ENCODE results near the gene CCL28.
"Not testable (repeated sequence)": the region's sequence is repeated elsewhere in the genome, so short reads cannot be mapped to it uniquely, and the experiment has no call there.

Gene CCL28

DNA sequence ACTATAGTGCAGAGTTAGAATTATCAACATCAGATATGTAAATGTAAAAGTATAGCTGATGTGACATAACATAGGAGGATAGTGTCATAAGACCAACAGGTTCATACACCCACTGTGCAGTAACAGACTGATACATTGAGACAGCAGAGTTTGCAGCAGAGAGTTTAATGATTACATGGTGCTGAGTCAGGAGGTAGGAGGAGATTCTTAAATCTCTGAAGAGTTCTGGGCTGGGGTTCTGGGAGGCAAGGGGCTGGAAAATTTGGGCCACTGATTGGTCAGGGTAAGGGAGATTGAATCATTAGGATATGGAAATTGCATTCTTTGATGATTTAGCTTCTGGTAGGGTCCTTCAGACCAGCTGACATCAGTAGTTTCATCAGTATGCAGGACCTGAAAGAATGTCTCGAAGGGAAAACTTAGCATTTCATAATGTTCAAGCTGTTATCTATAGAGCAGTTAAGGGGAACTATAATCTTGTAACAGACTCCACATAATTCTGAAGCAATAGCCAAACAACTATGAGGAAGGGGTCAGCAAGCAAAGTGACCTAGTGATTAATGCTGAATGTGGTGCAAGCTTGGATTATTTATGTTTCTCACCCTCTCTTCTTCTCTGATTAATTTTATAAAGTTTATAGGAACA, 35.6 kb downstream of the CCL28 start:
- no peaks in the 10 kb centered on the region for H3K27me3 Mint-ChIP-seq
- no peak overlapping the region for H3K27ac Mint-ChIP-seq
- H3K4me3 Mint-ChIP-seq: no peak overlapping the region
- H3K4me1 Mint-ChIP-seq (ENCODE audit: low read depth): no peaks in the 10 kb centered on the region
- H3K36me3 Mint-ChIP-seq (ENCODE audit: low read depth): peaks cover 30% of the 10 kb centered on the region
- H3K9me3 Mint-ChIP-seq: no peaks in the 10 kb centered on the region

DNA sequence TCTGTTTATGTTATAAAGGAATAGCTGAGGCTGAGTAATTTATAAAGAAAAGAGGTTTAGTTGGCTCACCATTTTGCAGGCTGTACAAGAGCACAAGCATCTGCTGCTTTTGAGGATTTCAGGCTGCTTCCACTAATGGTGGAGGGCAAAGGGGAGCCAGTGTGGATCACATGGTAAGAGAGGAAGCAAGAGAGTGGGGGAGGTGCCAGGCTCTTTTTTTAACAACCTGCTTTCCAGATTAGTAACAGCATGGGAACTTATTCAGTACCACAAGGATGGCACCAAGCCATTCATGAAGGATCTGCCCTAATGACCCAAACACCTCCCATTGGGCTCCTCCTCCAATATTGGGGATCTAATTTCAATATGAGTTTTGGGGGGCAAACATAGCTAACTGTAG, 40.4 kb downstream of the CCL28 start:
- Mint-ChIP-seq H3K4me3 (no peak overlapping the region), H3K36me3 (ENCODE audit: low read depth) (peaks cover 18% of the 10 kb centered on the region), H3K4me1 (ENCODE audit: low read depth) (no peaks in the 10 kb centered on the region), H3K27ac (no peak overlapping the region), H3K27me3 (no peaks in the 10 kb centered on the region), H3K9me3 (peaks cover 4% of the 10 kb centered on the region)

DNA sequence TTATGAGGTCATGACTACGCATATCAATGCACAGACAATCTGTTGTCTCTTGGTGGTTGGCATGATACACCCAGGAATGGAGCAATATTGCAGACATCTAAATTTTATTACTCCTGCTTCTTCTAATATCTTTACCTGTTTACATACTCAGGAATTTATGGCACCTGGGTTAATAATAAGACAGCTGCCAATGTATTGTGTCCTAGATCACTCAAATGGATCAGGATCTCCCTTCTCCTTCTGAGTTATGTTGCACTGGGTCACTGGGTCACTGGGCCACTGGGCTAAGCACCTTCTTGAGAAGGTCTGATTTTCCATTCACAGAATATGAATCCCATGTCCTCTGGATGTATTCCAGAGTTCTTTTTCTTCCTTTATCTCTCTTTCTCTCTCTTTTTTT, 41.8 kb downstream of the CCL28 start:
- peaks cover 14% of the 10 kb centered on the region for H3K9me3 Mint-ChIP-seq
- no peaks in the 10 kb centered on the region for H3K27me3 Mint-ChIP-seq
- no peaks in the 10 kb centered on the region for H3K4me1 Mint-ChIP-seq (ENCODE audit: low read depth)
- H3K27ac Mint-ChIP-seq: no peak overlapping the region
- H3K36me3 Mint-ChIP-seq (ENCODE audit: low read depth): peaks cover 9% of the 10 kb centered on the region
- no peak overlapping the region for H3K4me3 Mint-ChIP-seq

DNA sequence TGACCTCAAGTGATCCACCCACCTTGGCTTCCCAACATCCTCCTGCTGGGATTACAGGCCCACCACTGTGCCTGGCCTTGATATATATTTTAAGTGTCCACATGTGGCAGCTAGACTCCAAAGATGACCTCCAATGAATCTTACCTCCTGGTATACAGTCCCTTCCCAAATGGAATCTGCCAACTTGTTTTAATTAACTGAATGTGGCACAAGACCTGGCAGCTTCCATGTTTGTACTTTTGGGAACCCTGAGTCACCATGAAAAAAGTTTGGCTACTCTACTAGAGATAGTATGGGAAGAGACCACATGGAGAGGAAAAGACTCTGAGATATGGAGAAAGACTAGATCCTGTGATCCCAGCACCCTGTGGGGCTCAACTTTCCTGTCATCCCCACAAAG, 42.5 kb downstream of the CCL28 start:
- no peak overlapping the region for H3K4me3 Mint-ChIP-seq
- no peak overlapping the region for H3K27ac Mint-ChIP-seq
- peaks cover 14% of the 10 kb centered on the region for H3K9me3 Mint-ChIP-seq
- H3K4me1 Mint-ChIP-seq (ENCODE audit: low read depth): no peaks in the 10 kb centered on the region
- no peaks in the 10 kb centered on the region for H3K27me3 Mint-ChIP-seq
- H3K36me3 Mint-ChIP-seq (ENCODE audit: low read depth): peaks cover 9% of the 10 kb centered on the region

DNA sequence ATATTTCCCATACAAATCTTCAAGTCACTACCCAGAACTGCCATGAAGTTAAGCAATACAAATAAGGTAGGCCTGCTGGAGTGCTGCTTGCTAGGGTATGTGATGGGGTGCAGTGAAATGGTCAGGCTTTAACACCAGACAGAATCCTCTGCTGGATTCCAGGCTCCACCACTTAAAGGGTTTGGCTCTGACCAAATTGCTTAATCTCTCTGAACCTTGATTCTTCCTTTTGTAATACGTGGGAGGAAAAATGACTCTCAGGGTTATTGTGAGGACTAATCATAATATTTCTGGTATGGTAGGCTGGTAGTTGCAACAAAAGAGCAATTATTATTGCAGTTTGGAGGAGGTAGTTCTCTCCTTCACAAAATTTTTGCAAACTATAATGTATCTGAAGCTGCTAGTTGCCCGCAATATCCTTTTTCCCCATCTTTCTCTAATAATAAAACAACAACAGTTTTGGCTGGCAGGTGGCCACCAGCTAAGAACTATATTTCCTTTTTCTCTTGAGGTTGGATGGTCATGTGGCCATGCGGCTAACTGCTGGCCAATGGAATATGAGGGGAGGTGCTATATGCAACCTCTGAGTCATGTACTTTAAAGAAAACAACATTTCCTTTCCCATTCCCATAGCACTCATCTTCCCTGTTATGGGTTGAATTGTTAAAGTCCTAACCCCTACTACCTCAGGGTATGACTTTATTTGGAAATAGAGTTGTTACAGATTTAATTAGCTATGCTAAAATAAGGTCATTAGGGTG, 44.1 kb downstream of the CCL28 start:
- Mint-ChIP-seq H3K27me3 (no peaks in the 10 kb centered on the region), H3K4me3 (no peak overlapping the region), H3K27ac (no peak overlapping the region), H3K9me3 (peaks cover 14% of the 10 kb centered on the region), H3K36me3 (ENCODE audit: low read depth) (peaks cover 4% of the 10 kb centered on the region), H3K4me1 (ENCODE audit: low read depth) (no peaks in the 10 kb centered on the region)

DNA sequence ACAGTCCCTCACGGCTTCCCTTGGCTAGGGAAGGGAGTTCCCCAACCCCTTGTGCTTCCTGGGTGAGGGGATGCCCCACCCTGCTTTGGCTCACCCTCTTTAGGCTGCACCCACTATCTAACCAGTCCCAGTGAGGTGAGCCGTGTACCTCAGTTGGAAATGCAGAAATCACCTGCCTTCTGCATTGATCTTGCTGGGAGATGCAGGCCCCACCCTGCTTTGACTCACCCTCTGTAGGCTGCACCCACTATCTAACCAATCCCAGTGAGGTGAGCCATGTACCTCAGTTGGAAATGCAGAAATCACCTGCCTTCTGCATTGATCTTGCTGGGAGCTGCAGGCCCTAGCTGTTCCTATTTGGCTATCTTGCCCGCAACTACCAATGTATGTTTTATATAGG, 44.7 kb downstream of the CCL28 start:
- Mint-ChIP-seq H3K36me3 (ENCODE audit: low read depth) (peaks cover 4% of the 10 kb centered on the region), H3K4me3 (no peak overlapping the region), H3K27me3 (no peaks in the 10 kb centered on the region), H3K4me1 (ENCODE audit: low read depth) (no peaks in the 10 kb centered on the region), H3K9me3 (peaks cover 14% of the 10 kb centered on the region), H3K27ac (no peak overlapping the region)

DNA sequence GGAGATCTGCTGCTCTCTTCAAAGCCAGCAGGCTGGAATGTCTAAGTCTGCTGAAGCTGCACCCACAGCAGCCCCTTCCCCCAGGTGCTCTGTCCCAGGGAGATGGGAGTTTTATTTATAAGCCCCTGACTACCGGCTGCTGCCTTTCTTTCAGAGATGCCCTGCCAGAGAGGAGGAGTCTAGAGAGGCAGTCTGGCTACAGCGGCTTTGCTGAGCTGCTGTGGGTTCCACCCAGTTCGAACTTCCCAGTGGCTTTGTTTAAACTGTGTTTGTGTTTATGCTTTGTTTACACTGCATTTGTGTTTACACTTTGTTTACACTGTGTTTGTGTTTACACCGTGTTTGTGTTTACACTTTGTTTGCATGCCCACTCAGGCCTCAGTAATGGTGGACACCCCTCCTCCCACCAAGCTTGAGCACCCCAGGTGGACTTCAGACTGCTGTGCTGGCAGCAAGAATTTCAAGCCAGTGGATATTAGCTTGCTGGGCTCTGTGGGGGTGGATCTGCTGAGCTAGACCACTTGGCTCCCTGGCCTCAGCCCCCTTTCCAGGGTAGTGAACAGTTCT, 45.4 kb downstream of the CCL28 start:
- not testable (repeated sequence) for H3K27me3 Mint-ChIP-seq; H3K4me3 Mint-ChIP-seq; H3K4me1 Mint-ChIP-seq (ENCODE audit: low read depth); H3K36me3 Mint-ChIP-seq (ENCODE audit: low read depth); H3K27ac Mint-ChIP-seq
- peaks cover 14% of the 10 kb centered on the region for H3K9me3 Mint-ChIP-seq

DNA sequence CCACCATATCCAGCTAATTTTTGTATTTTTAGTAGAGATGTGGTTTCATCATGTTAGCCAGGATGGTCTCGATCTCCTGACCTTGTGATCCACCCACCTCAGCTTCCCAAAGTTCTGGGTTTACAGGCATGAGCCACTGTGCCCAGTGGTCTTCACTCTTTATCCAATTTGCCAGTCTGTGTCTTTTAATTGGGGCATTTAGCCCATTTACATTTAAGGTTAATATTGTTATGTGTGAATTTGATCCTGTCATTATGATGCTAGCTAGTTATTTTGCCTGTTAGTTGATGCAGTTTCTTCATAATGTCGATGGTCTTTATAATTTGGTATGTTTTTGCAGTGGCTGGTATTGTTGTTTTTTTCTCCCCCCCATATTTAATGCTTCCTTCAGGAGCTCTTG, 47.0 kb downstream of the CCL28 start:
- H3K9me3 Mint-ChIP-seq: peaks cover 14% of the 10 kb centered on the region
- H3K4me3 Mint-ChIP-seq; H3K4me1 Mint-ChIP-seq (ENCODE audit: low read depth); H3K36me3 Mint-ChIP-seq (ENCODE audit: low read depth); H3K27me3 Mint-ChIP-seq; H3K27ac Mint-ChIP-seq: not testable (repeated sequence)

DNA sequence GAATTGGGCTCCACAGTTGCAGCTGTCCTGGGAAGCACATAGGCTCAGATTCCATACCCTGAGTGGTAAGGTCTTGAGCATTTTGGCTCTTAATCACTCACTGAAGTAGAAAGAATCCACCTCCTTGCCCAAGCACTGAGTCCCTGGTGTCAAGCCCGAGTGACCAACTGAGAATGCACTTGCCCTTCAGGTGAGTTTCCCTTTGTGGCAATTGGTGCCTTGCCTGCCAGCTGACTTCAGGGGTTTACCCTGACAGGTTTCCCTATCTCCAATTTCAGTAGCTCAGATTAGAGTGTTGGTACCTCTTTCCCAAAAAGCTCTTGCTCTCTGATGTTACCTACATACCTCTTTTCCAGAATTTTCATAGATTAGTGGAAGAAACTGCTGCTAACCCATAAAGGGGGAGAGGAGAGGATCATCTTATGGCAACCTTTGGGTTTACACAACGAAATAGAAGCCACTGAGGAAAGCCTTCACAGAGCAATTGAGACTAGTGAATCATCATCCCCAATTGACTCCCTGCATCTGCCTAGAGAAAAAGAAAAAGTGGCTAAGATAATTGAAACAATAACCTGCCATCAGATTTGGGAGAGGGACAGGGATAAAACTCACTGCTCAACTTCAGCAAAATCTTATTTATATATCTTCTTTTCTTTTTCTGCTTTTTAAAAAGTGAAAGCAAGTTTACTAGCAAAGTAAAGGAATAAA, 48.6 kb downstream of the CCL28 start:
- Mint-ChIP-seq H3K9me3 (peaks cover 20% of the 10 kb centered on the region), H3K36me3 (ENCODE audit: low read depth) (no peaks in the 10 kb centered on the region), H3K4me1 (ENCODE audit: low read depth) (no peaks in the 10 kb centered on the region), H3K4me3 (no peak overlapping the region), H3K27me3 (no peaks in the 10 kb centered on the region), H3K27ac (no peak overlapping the region)

DNA sequence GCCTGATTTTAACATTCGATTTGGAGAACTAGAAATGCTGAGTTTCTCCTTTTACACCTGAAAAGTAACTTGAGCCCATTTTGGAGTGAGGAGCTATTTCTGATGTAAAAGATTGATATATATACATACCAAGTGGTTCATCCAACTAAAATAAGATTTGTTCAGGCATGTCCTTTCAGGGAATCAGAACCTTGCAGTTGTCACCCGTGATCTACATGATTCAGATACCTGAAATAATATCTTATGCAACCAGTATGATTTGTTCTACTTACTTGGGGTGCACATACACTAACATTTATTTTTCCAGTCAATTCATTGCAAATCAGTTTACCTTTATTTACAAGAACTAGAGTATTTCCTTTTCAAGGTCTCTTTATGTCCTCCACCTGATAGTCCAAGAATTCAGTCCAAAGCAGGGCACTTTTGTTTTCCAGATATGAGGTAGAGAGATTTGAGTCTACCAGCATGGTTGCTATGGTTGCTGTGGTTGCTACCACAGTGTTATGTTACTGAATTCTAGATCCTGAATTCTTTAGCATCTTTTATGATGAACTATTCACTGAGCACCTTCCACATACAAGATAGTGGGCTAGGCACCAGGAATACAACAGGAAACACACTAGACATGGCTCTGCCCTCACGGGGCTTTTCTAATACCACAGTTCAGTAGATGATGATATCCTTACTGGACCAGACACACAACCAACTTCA, 49.3 kb downstream of the CCL28 start:
- no peaks in the 10 kb centered on the region for H3K27me3 Mint-ChIP-seq
- no peak overlapping the region for H3K27ac Mint-ChIP-seq
- H3K4me1 Mint-ChIP-seq (ENCODE audit: low read depth): no peaks in the 10 kb centered on the region
- peaks cover 20% of the 10 kb centered on the region for H3K9me3 Mint-ChIP-seq
- H3K4me3 Mint-ChIP-seq: no peak overlapping the region
- no peaks in the 10 kb centered on the region for H3K36me3 Mint-ChIP-seq (ENCODE audit: low read depth)

DNA sequence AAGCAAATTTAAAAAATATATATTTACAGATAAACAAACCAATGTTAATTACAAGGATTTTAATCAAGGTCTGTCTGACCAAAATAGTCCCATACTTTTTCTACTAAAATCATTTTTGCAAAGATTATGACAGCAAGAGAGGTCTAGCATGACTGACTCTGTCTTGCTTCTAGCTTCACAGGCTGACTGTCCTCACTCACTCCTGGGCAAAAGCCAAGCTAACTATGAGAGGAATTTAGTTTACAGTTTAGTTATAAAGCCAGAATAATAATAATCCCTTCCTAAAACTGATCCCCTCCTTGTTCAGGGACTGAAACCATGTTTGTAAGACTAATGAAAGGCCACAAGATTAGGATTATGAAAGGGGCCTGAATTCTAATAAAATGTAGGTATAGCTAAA, 53.5 kb downstream of the CCL28 start:
- peaks cover 10% of the 10 kb centered on the region for H3K9me3 Mint-ChIP-seq
- no peaks in the 10 kb centered on the region for H3K27me3 Mint-ChIP-seq
- H3K4me3 Mint-ChIP-seq: no peak overlapping the region
- H3K36me3 Mint-ChIP-seq (ENCODE audit: low read depth): no peaks in the 10 kb centered on the region
- H3K4me1 Mint-ChIP-seq (ENCODE audit: low read depth): no peaks in the 10 kb centered on the region
- no peak overlapping the region for H3K27ac Mint-ChIP-seq

DNA sequence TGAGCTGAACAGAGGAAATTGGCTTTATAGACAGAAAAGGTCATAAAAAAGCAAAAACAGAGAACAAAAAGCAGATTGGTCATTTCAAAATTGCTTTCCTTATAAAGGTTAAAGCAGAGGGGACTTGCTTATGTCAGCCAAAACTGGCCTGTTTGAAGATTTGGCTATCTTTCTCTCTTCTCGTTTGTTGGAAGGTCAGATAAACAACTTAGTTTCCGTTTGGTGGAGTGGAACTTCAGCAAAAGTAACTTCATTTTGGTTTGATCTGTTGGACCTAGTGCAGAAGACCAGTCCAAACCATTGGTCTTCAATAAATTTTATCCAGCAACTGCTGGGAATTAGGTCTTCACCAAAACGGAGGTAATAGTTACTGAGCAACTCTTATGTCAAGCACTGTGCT, 53.9 kb downstream of the CCL28 start:
- H3K36me3 Mint-ChIP-seq (ENCODE audit: low read depth): no peaks in the 10 kb centered on the region
- no peaks in the 10 kb centered on the region for H3K27me3 Mint-ChIP-seq
- H3K4me1 Mint-ChIP-seq (ENCODE audit: low read depth): no peaks in the 10 kb centered on the region
- no peak overlapping the region for H3K4me3 Mint-ChIP-seq
- H3K9me3 Mint-ChIP-seq: peaks cover 10% of the 10 kb centered on the region
- H3K27ac Mint-ChIP-seq: no peak overlapping the region

DNA sequence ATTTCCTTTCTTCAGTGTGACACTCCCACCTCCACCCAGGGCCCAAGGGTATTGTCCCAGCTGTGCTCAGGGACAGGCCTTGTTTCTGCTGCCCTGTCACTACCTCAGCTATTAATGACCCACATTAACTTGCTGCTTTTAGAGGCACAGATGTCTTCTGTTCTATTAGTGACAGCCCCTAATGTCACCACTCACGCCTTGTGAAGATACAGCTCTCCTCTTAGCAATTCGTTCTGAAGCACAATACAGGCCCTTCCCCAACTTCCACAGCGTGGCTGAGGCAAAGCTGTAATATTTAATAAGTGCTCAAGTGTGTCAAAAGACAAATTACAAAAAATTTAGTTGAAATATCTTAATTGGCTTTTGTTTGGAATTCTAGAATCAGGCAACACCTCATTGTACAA, 54.3 kb downstream of the CCL28 start:
- no peaks in the 10 kb centered on the region for H3K27me3 Mint-ChIP-seq
- no peak overlapping the region for H3K27ac Mint-ChIP-seq
- no peaks in the 10 kb centered on the region for H3K4me1 Mint-ChIP-seq (ENCODE audit: low read depth)
- H3K9me3 Mint-ChIP-seq: peaks cover 10% of the 10 kb centered on the region
- no peaks in the 10 kb centered on the region for H3K36me3 Mint-ChIP-seq (ENCODE audit: low read depth)
- H3K4me3 Mint-ChIP-seq: no peak overlapping the region

DNA sequence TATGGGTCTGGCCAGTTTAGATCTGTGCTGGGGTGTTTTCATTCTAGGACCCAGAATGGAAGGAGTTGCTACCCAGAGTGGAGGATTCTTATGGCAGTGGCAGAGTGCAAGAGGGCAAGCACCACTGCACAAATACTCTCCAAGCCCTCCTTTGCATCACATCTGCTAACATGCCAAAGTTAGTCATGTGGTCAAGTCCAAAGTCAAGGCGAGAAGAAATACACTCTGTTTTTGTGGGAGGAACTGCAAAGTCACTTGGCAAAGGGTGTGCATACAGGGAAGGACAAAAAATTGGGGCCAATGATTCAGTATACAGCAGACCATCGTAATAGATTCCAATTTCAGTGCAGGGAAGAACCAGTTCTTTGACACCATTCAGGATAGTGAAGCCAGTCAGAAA, 55.1 kb downstream of the CCL28 start:
- Mint-ChIP-seq H3K36me3 (ENCODE audit: low read depth) (no peaks in the 10 kb centered on the region), H3K27ac (no peak overlapping the region), H3K4me1 (ENCODE audit: low read depth) (no peaks in the 10 kb centered on the region), H3K27me3 (no peaks in the 10 kb centered on the region), H3K4me3 (no peak overlapping the region), H3K9me3 (peaks cover 10% of the 10 kb centered on the region)

DNA sequence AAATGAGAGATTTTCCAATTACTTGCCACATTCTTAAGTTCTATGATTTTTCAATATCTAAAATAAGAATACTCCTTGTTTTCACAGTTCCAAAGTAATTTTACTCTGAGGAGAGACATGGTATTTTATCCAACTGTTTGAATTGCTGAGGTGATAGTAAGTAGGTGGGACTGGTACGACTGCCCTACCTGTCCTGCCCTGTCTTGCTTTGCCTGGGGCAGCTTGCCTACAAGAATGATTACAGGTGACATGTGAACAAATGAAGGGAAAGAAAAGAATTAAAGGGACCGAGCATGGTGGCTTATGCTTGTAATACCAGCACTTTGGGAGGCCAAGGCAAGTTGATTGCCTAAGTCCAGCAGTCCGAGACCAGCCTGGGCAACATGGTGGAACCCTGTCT, 57.4 kb downstream of the CCL28 start:
- Mint-ChIP-seq H3K27ac (no peak overlapping the region), H3K27me3 (peaks cover 5% of the 10 kb centered on the region), H3K4me3 (no peak overlapping the region), H3K36me3 (ENCODE audit: low read depth) (no peaks in the 10 kb centered on the region), H3K4me1 (ENCODE audit: low read depth) (no peaks in the 10 kb centered on the region), H3K9me3 (peaks cover 5% of the 10 kb centered on the region)

Data from stimulated activated naive CD8-positive, alpha-beta T cell treated with anti-CD3 and anti-CD28 coated beads, Interleukin-15, Interleukin-2, amounts not matched to agents 100 ng/mL and 50 ng/mL, for 24 hours (primary cell).